Thoracic aorta (tissue), 2 donors: ENCODE data around the gene KNL1. TPM values are rescaled to one million over a fixed set of nuclear protein-coding genes. Genes with fewer than 3 reads are reported as not detected.

Experiments used
- ATAC-seq: fragments of 150-250 bp; one replicate; pipeline ENCODE4 v1.8.0; 2017; ENCODE audit warnings: low read depth; ENCODE audit not compliant: insufficient number of reproducible peaks, low FRiP score
- DNase-seq: peaks from one replicate; pipeline ENCODE4 v3.0.0-alpha.2; 2020; ENCODE audit warnings: low spot score
- H3K27ac ChIP-seq, 2 donors: fragments of 200-600 bp; sonication (generic); 1 replicate in 1 of 2; 2 replicates in 1 of 2; pipeline ENCODE4 v1.5.1; 2016; ENCODE audit warnings: mild to moderate bottlenecking in 2 of 2, moderate library complexity in 2 of 2
- H3K27me3 ChIP-seq: fragments of 200-600 bp; sonication (generic); replicated peaks from 2 replicates; pipeline ENCODE4 v1.6.0; 2016; ENCODE audit warnings: mild to moderate bottlenecking; ENCODE audit not compliant: insufficient read depth
- H3K36me3 ChIP-seq: fragments of 200-600 bp; sonication (generic); one replicate; pipeline ENCODE4 v1.5.1; 2016
- H3K4me1 ChIP-seq, 2 donors: fragments of 200-600 bp; sonication (generic); 1 replicate in 1 of 2; 2 replicates in 1 of 2; pipeline versions ENCODE4 v1.5.1 to v1.6.0; 2016; ENCODE audit warnings: low read depth in 2 of 2, mild to moderate bottlenecking in 1 of 2; ENCODE audit not compliant: control insufficient read depth in 1 of 2
- H3K4me3 ChIP-seq: fragments of 200-600 bp; sonication (generic); 2 replicates; pipeline ENCODE4 v1.5.1; 2016; ENCODE audit warnings: mild to moderate bottlenecking
- H3K9me3 ChIP-seq: fragments of 200-600 bp; sonication (generic); 2 replicates; pipeline ENCODE4 v1.5.1; 2016
- total RNA-seq, 2 donors: library from RNA; depleted of rRNA; stranded (reverse); fragments of >200 nt; gene quantifications; one replicate each; pipeline versions ENCODE4 v1.1.0 to v1.2.3, GENCODE V29; 2016
- TF ChIP-seq, protein P1 (sequence below): fragments of 200-600 bp; sonication (generic); IDR thresholded peaks from one replicate; pipeline ENCODE4 v1.5.1; 2019; ENCODE audit warnings: antibody characterized with exemption

KNL1 gene
- total RNA-seq, 2 donors from 2014 or later, result 0.27 to 11.4 TPM

DNA sequence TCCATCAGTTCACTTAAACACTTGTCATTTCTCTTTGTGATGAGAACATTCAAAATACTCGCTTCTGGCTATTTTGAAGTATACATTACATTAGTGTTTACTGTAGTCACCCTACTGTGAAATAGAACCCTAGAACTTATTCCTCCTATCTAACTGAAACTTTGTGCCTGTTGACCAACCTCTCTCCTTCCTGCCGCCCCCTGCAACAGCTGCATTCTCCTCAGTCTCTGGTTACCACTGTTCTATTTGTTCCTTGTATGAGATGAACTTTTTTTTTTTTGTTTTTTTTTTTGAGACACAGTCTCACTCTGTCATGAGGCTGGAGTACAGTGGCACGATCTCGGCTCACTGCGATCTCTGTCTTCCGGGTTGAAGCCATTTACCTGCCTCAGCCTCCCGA is 103.9 kb downstream of the KNL1 start:
- no peaks in the 10 kb centered on the region for H3K9me3 ChIP-seq
- DNase-seq, result no peak
- TF ChIP-seq, protein P1, sequence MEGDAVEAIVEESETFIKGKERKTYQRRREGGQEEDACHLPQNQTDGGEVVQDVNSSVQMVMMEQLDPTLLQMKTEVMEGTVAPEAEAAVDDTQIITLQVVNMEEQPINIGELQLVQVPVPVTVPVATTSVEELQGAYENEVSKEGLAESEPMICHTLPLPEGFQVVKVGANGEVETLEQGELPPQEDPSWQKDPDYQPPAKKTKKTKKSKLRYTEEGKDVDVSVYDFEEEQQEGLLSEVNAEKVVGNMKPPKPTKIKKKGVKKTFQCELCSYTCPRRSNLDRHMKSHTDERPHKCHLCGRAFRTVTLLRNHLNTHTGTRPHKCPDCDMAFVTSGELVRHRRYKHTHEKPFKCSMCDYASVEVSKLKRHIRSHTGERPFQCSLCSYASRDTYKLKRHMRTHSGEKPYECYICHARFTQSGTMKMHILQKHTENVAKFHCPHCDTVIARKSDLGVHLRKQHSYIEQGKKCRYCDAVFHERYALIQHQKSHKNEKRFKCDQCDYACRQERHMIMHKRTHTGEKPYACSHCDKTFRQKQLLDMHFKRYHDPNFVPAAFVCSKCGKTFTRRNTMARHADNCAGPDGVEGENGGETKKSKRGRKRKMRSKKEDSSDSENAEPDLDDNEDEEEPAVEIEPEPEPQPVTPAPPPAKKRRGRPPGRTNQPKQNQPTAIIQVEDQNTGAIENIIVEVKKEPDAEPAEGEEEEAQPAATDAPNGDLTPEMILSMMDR, result no peak
- H3K27ac ChIP-seq, result no peak overlapping the region
- H3K4me1 ChIP-seq, result peaks cover 17 to 18% of the 10 kb centered on the region in 2 donors
- no peaks in the 10 kb centered on the region for H3K36me3 ChIP-seq
- H3K4me3 ChIP-seq, result no peak overlapping the region
- no peaks in the 10 kb centered on the region for H3K27me3 ChIP-seq
- ATAC-seq, result no peak

GRCh38 chr15:40702077-40702476 is 108.0 kb downstream of the KNL1 start:
- no peaks in the 10 kb centered on the region for H3K9me3 ChIP-seq
- H3K27me3 ChIP-seq, result no peaks in the 10 kb centered on the region
- H3K27ac ChIP-seq, result no peak overlapping the region
- TF ChIP-seq, protein P1, result no peak
- H3K4me3 ChIP-seq, result no peak overlapping the region
- DNase-seq (no peak), ATAC-seq (no peak)
- no peaks in the 10 kb centered on the region for H3K36me3 ChIP-seq
- no peaks in the 10 kb centered on the region for H3K4me1 ChIP-seq

DNA sequence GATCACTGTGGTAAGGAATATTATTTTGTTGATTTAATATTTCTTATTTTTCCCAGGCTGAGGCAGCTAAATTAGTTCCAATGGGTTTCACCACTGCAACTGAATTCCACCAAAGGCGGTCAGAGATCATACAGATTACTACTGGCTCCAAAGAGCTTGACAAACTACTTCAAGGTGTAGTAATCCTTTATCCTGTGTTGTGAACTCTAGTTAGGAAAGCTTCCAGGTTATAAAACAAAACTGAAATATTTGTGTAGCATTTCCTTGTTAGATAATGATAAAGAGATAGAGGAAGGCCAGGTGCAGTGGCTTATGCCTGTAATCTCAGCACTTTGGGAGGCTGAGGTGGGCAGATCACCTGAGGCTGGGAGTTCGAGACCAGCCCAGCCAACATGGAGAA is 112.1 kb downstream of the KNL1 start:
- TF ChIP-seq, protein P1, result no peak
- ATAC-seq, result no peak
- H3K27ac ChIP-seq, result no peak overlapping the region
- no peaks in the 10 kb centered on the region for H3K36me3 ChIP-seq
- H3K4me3 ChIP-seq, result no peak overlapping the region
- no peaks in the 10 kb centered on the region for H3K9me3 ChIP-seq
- no peak for DNase-seq
- no peaks in the 10 kb centered on the region for H3K27me3 ChIP-seq
- no peaks in the 10 kb centered on the region for H3K4me1 ChIP-seq

Other genes with a start within 250 kb of the KNL1 start
- not detected for gene PHGR1, start 243.2 kb upstream of the KNL1 start, total RNA-seq
- under 1 TPM; 0.21 to 0.54 TPM for gene DISP2, start 236.0 kb upstream of the KNL1 start, total RNA-seq
- 1 to 10 TPM; 4.5 to 5.8 TPM for gene KNSTRN, start 211.5 kb upstream of the KNL1 start, total RNA-seq
- 10 to 100 TPM; 43.6 to 61.8 TPM for gene IVD, start 188.5 kb upstream of the KNL1 start, total RNA-seq
- gene BAHD1, start 153.3 kb upstream of the KNL1 start, total RNA-seq, result 10 to 100 TPM; 10.7 to 14.0 TPM
- gene CHST14, start 123.3 kb upstream of the KNL1 start, total RNA-seq, result 10 to 100 TPM; 16.4 to 21.0 TPM
- gene CCDC32, start 29.2 kb upstream of the KNL1 start, total RNA-seq, result 10 to 100 TPM; 15.8 to 53.1 TPM
- gene RPUSD2, start 24.9 kb upstream of the KNL1 start, total RNA-seq, result 1 to 10 TPM; 9.6 to 9.8 TPM
- gene RAD51, start 100.9 kb downstream of the KNL1 start, total RNA-seq, result under 1 TPM in 1 of 2 donors, not detected in 1; 0.27 TPM
- 10 to 100 TPM; 17.2 to 34.5 TPM for gene RMDN3, start 161.0 kb downstream of the KNL1 start, total RNA-seq
- 10 to 100 TPM; 14.1 to 17.2 TPM for gene GCHFR, start 169.8 kb downstream of the KNL1 start, total RNA-seq
- under 1 TPM in 1 of 2 donors, not detected in 1; 0.54 TPM for gene C15orf62, start 175.7 kb downstream of the KNL1 start, total RNA-seq
- gene ZFYVE19, start 212.8 kb downstream of the KNL1 start, total RNA-seq, result 10 to 100 TPM; 10.9 to 17.3 TPM
- gene DNAJC17, start 213.2 kb downstream of the KNL1 start, total RNA-seq, result 10 to 100 TPM in 1 of 2 donors, 1 to 10 TPM in 1; 6.1 to 20.4 TPM
- not detected for gene PPP1R14D, start 234.5 kb downstream of the KNL1 start, total RNA-seq
- gene SPINT1, start 249.8 kb downstream of the KNL1 start, total RNA-seq, result 1 to 10 TPM; 4.6 to 4.8 TPM